K562 (cell line): ENCODE data around the gene POLR3G. TPM values are rescaled to one million over a fixed set of nuclear protein-coding genes. Genes with fewer than 3 reads are reported as not detected.

Experiments
- ATAC-seq: fragments of 200-7000 bp; cut with Tn5 transposase; 3 replicates; pipeline ENCODE4 v1.9.1; 2020; ENCODE audit warnings: moderate library complexity
- BruUV-seq: library from RNA; stranded (reverse); fragments of 400-500 nt; replicated peaks from 2 replicates; lab custom pipeline; 2021; lab: Mats Ljungman, UMichigan
- CTCF ChIA-PET: fragments of 300-600 bp; formaldehyde crosslinking; extraction: SDS; loops from one replicate; lab custom pipeline; 2021; ENCODE audit warnings: low intra/inter-chr PET ratio; lab: Yijun Ruan, JAX
- POLR2A ChIA-PET: fragments of 300-600, 350-650 bp; sonication (Branson Sonifier 250); formaldehyde crosslinking; extraction: SDS; loops from one replicate; lab custom pipeline; 2021; ENCODE audit warnings: antibody characterized with exemption, inconsistent platforms; lab: Yijun Ruan, JAX
- DNase-seq, 4 experiments: peaks; one replicate each; pipeline versions ENCODE4 v3.0.0 to v3.0.0-alpha.2; 2011 to 2018; ENCODE audit warnings: low spot score in 3 of 4, mixed read lengths in 3 of 4; ENCODE audit errors: extremely low read depth in 1 of 4
- FAIRE-seq: peaks from 2 replicates; lab custom pipeline; 2011; peaks lifted over from hg19 to GRCh38; lab: Jason Lieb, UNC
- H2AFZ ChIP-seq: 2 replicates; pipeline ENCODE4 v1.6.0; 2011; ENCODE audit warnings: low read depth, low read length, control low read depth, inconsistent platforms
- H3K27ac ChIP-seq: fragments of 200-600 bp; 3 replicates; pipeline ENCODE4 v1.8.0; 2011; ENCODE audit warnings: low read depth, mild to moderate bottlenecking, control low read depth, inconsistent platforms, low read length, moderate library complexity, mixed read lengths; ENCODE audit errors: extremely low read depth
- H3K27me3 ChIP-seq, 2 experiments: fragments of 300-600 bp in 1 of 2; 2 replicates in 1 of 2; 3 replicates in 1 of 2; pipeline versions ENCODE4 v1.6.0 to v1.8.0; 2011; ENCODE audit warnings: inconsistent platforms in 2 of 2, low read length in 2 of 2, mild to moderate bottlenecking in 1 of 2, mixed read lengths in 1 of 2, moderate library complexity in 1 of 2; ENCODE audit not compliant: control insufficient read depth in 2 of 2, insufficient read depth in 2 of 2
- H3K36me3 ChIP-seq: fragments of 300-600 bp; 3 replicates; pipeline ENCODE4 v1.8.0; 2011; ENCODE audit warnings: mild to moderate bottlenecking, low read length, inconsistent platforms; ENCODE audit not compliant: control insufficient read depth, insufficient read depth
- H3K4me1 ChIP-seq, 2 experiments: fragments of 200-600 bp in 1 of 2; replicated peaks in 1 of 2; 2 replicates in 1 of 2; 3 replicates in 1 of 2; pipeline versions ENCODE4 v1.5.1 to v1.8.0; 2011; ENCODE audit warnings: inconsistent platforms in 2 of 2, low read length in 2 of 2, mild to moderate bottlenecking in 1 of 2, mixed read lengths in 1 of 2, moderate library complexity in 1 of 2; ENCODE audit not compliant: control insufficient read depth in 2 of 2, insufficient read depth in 2 of 2
- H3K4me2 ChIP-seq: 2 replicates; pipeline ENCODE4 v1.6.1; 2011; ENCODE audit warnings: low read length, control low read depth, inconsistent platforms, mixed read lengths; ENCODE audit not compliant: insufficient read depth
- H3K4me3 ChIP-seq: fragments of 200-600 bp; sonication (generic), shearing (Covaris generic); 2 replicates; pipeline ENCODE4 v1.5.1; 2016; ENCODE audit warnings: control low read depth, inconsistent platforms
- H3K79me2 ChIP-seq: fragments of 200-600 bp; 3 replicates; pipeline ENCODE4 v1.8.0; 2011; ENCODE audit warnings: low read length, inconsistent platforms; ENCODE audit not compliant: control insufficient read depth, insufficient read depth
- H3K9ac ChIP-seq, 2 experiments: 2 replicates each; pipeline versions ENCODE4 v1.6.0 to v1.6.1; 2011; ENCODE audit warnings: low read depth in 2 of 2, low read length in 2 of 2, control low read depth in 1 of 2, inconsistent platforms in 1 of 2, mild to moderate bottlenecking in 1 of 2, mixed read lengths in 1 of 2; ENCODE audit not compliant: insufficient read depth in 1 of 2
- H3K9me1 ChIP-seq: one replicate; pipeline ENCODE4 v1.6.0; 2011; ENCODE audit warnings: inconsistent platforms, mild to moderate bottlenecking, low read length, moderate library complexity; ENCODE audit not compliant: control insufficient read depth, insufficient read depth
- H3K9me3 ChIP-seq: replicated peaks from 2 replicates; pipeline ENCODE4 v1.5.1; 2011; ENCODE audit warnings: low read depth, low read length, inconsistent platforms; ENCODE audit not compliant: control insufficient read depth, insufficient read depth
- H4K20me1 ChIP-seq: replicated peaks from 2 replicates; pipeline ENCODE4 v1.6.1; 2011; ENCODE audit warnings: low read length, inconsistent platforms, mixed read lengths; ENCODE audit not compliant: control insufficient read depth, insufficient read depth
- KHSRP ChIP-seq: fragments of 450-650 bp; IDR thresholded peaks from 2 replicates; pipeline ENCODE4 v1.6.1; 2017
- MCM7 ChIP-seq, 2 experiments: fragments of 450-650 bp; IDR thresholded peaks; 2 replicates each; pipeline ENCODE4 v1.6.1; 2016 to 2018
- PHB2 ChIP-seq: fragments of 450-650 bp; IDR thresholded peaks from 2 replicates; pipeline ENCODE4 v1.6.1; 2017; ENCODE audit warnings: low read depth
- ZNF407 ChIP-seq: fragments of 450-650 bp; IDR thresholded peaks from 2 replicates; pipeline ENCODE4 v1.6.1; 2016; ENCODE audit warnings: low read depth
- WGBS: fragments of 100-300 bp; shearing (Covaris generic); methylation state at CpG from one replicate; pipeline ENCODE4 v1.1.6; 2016; ENCODE audit warnings: low coverage, mixed read lengths; ENCODE audit not compliant: insufficient coverage; ENCODE audit errors: missing lambda C conversion rate; 5-methylcytosine and 5-hydroxymethylcytosine counted together
- in situ Hi-C: fragments of 300-500 bp; cut with MboI; formaldehyde crosslinking; loops from 4 replicates; pipeline ENCODE4 v1.15.0; 2018; ENCODE audit warnings: inconsistent platforms, mixed read lengths
- intact Hi-C: fragments of 100-400 bp; cut with micrococcal nuclease; formaldehyde crosslinking; loops from 2 replicates; pipeline ENCODE4 v1.14.2; 2022
- polyA plus RNA-seq, 8 experiments: library from polyadenylated mRNA; depleted of rRNA in 4 of 8; stranded (reverse) in 5 of 8; unstranded in 3 of 8; fragments of >200 nt; fragmentation: Nextera tagmentation in 2 of 8; fragmentation: Illumina TruSeq in 1 of 8; extraction: Ambion mirVana in 2 of 8; extraction: Trizol in 1 of 8; gene quantifications; 2 replicates each; pipeline versions ENCODE4 v1.2.1 to v1.2.3, GENCODE V29; 2011 to 2014; ENCODE audit warnings: inconsistent platforms in 1 of 8, missing spikeins in 1 of 8
- total RNA-seq, 7 experiments: library from RNA; depleted of rRNA in 6 of 7; stranded (reverse); fragments of >200 nt in 6 of 7; fragmentation: Illumina TruSeq in 2 of 7; extraction: Trizol in 2 of 7; gene quantifications; 2 replicates each; pipeline versions ENCODE4 v1.2.1 to v1.2.3, GENCODE V29; 2011 to 2021; ENCODE audit warnings: low replicate concordance in 1 of 7
- TF ChIP-seq, protein P1 (sequence below), 2 experiments: IDR thresholded peaks; 2 replicates each; pipeline ENCODE4 v1.6.1; 2011; ENCODE audit warnings: borderline replicate concordance in 1 of 2, control low read depth in 1 of 2, low read depth in 1 of 2, low read length in 1 of 2, mild to moderate bottlenecking in 1 of 2, mixed read lengths in 1 of 2, moderate library complexity in 1 of 2; ENCODE audit not compliant: insufficient read depth in 1 of 2, insufficient read length in 1 of 2, poor library complexity in 1 of 2, severe bottlenecking in 1 of 2; ENCODE audit errors: extremely low read depth in 1 of 2
- TF ChIP-seq, protein P2 (sequence below): sonication (generic); formaldehyde crosslinking; IDR thresholded peaks from 2 replicates; pipeline ENCODE4 v1.8.0; 2022; ENCODE audit warnings: mild to moderate bottlenecking, missing genetic modification reagents
- TF ChIP-seq, protein P3 (sequence below): fragments of 250-450 bp; sonication (Bioruptor Pico); IDR thresholded peaks from 2 replicates; pipeline ENCODE4 v1.8.0; 2022; ENCODE audit warnings: moderate library complexity, mild to moderate bottlenecking, inconsistent platforms

The POLR3G gene
- total and polyA plus RNA-seq, 9 of the 15 experiments (the other 6 are each of a cell fraction or from before 2014, with no cell fraction given) = 39.0 to 111 (median 59.0) TPM

- ChIA-PET POLR2A (interaction anchor here (1.3 kb wide), 1 partner anchor 34 kb away, joined by 4 read pairs; no protein-coding TSS in a partner anchor), CTCF (no interaction called here)
- H3K9me3 ChIP-seq = no peaks in the 10 kb centered on the region
- FAIRE-seq (no peak), DNase-seq (no peak), ATAC-seq (no peak)
- no TSS peak for BruUV-seq
- H3K79me2 ChIP-seq = peaks cover 77% of the 10 kb centered on the region
- intact Hi-C loops (loop anchor here (10.0 kb wide), 1 partner anchor 127 kb away; no protein-coding TSS in a partner anchor), in situ Hi-C loops (no loop called here)
- peak overlapping the region; percentile 36; the same call in 1 of the 2 replicates for H3K4me2 ChIP-seq
- no peak overlapping the region for H3K4me3 ChIP-seq
- H3K27ac ChIP-seq = no peak overlapping the region; the same call in 2 of the 3 replicates
- peaks cover 45% of the 10 kb centered on the region for H3K36me3 ChIP-seq
- no peak overlapping the region for H2AFZ ChIP-seq
- H3K4me1 ChIP-seq = peaks cover 16 to 25% of the 10 kb centered on the region in 2 experiments; a peak in 4 of 5 replicates
- H3K9ac ChIP-seq = no peak overlapping the region
- no peaks in the 10 kb centered on the region for H3K9me1 ChIP-seq
- 83% methylated on average over 8 of the region's 8 CpGs for WGBS
- H4K20me1 ChIP-seq = no peaks in the 10 kb centered on the region
- no peaks in the 10 kb centered on the region for H3K27me3 ChIP-seq
- TF ChIP-seq KHSRP (no peak), MCM7 (IDR thresholded peaks at IDR 0.05) (no peak), PHB2 (no peak), ZNF407 (no peak)
- TF ChIP-seq, protein P1, sequence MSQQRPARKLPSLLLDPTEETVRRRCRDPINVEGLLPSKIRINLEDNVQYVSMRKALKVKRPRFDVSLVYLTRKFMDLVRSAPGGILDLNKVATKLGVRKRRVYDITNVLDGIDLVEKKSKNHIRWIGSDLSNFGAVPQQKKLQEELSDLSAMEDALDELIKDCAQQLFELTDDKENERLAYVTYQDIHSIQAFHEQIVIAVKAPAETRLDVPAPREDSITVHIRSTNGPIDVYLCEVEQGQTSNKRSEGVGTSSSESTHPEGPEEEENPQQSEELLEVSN (IDR thresholded peaks at IDR 0.05; ENCODE audit: borderline replicate concordance in 1 of 2, extremely low read depth in 1 of 2, insufficient read depth in 1 of 2, insufficient read length in 1 of 2, low read depth in 1 of 2, low read length in 1 of 2, poor library complexity in 1 of 2, severe bottlenecking in 1 of 2) = no peak
- TF ChIP-seq, protein P2, sequence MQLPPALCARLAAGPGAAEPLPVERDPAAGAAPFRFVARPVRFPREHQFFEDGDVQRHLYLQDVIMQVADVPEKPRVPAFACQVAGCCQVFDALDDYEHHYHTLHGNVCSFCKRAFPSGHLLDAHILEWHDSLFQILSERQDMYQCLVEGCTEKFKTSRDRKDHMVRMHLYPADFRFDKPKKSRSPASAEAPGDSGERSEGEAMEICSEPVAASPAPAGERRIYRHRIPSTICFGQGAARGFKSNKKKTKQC (CRISPR knock-in tag) = no peak
- TF ChIP-seq, protein P3, sequence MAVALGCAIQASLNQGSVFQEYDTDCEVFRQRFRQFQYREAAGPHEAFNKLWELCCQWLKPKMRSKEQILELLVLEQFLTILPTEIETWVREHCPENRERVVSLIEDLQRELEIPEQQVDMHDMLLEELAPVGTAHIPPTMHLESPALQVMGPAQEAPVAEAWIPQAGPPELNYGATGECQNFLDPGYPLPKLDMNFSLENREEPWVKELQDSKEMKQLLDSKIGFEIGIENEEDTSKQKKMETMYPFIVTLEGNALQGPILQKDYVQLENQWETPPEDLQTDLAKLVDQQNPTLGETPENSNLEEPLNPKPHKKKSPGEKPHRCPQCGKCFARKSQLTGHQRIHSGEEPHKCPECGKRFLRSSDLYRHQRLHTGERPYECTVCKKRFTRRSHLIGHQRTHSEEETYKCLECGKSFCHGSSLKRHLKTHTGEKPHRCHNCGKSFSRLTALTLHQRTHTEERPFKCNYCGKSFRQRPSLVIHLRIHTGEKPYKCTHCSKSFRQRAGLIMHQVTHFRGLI = no peak
These were observed 3.1 kb downstream of the POLR3G start for GRCh38 chr5:90477621-90478215.
